Measurements from ENCODE around the gene ESAM.

Gene ESAM

GRCh38 chr11:124761301-124762104 lies 587 bp downstream of the ESAM start:
- Histone ChIP-seq H3K27me3 (ENCODE audit: insufficient read depth, poor library complexity, severe bottlenecking) (peaks cover 31% of the 10 kb centered on the region), H3K4me3 (replicated peaks; ENCODE audit: insufficient read depth, low read length) (peak overlapping the region; percentile 58), H3K27ac (replicated peaks) (no peak overlapping the region)
- DNase-seq (ENCODE audit: low read depth in 1 of 2, low spot score in 1 of 2), result no peak
- TF ChIP-seq REST (IDR thresholded peaks at IDR 0.05; ENCODE audit: insufficient replicate concordance, low read depth) (no peak), SPI1 (IDR thresholded peaks at IDR 0.05; ENCODE audit: borderline replicate concordance, low read depth) (no peak), POLR2AphosphoS5 (IDR thresholded peaks at IDR 0.05; ENCODE audit: low read depth) (no peak)

DNA sequence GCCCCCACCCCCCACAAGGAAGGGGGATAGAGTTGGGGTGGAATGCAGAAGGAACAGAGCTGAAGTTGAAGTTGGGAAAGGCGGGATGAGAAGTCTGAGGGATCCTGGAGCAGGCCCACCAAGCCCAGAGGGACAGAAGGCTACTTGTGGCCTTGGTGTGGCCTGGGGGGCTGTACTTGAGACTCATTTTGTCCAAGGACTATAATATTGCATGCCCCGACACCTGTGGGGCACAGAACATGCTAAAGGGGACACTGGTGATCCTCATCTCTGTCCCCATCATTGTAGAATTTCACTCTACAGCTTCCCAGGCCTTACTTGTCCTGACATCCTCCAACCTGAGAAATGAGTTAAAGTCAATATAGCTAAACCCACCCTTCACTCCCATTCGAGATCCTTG lies 1.3 kb downstream of the ESAM start:
- no peak overlapping the region for H3K27ac ChIP-seq (replicated peaks)
- no peak overlapping the region for H3K4me3 ChIP-seq (replicated peaks; ENCODE audit: insufficient read depth, low read length)
- TF ChIP-seq POLR2AphosphoS5 (IDR thresholded peaks at IDR 0.05; ENCODE audit: low read depth) (no peak), CTCF (IDR thresholded peaks at IDR 0.05; ENCODE audit: insufficient read depth, low read length) (no peak), GABPA (IDR thresholded peaks at IDR 0.05; ENCODE audit: low read depth) (no peak), REST (IDR thresholded peaks at IDR 0.05; ENCODE audit: insufficient replicate concordance, low read depth) (no peak), SPI1 (IDR thresholded peaks at IDR 0.05; ENCODE audit: borderline replicate concordance, low read depth) (no peak)
- peaks cover 31% of the 10 kb centered on the region for H3K27me3 ChIP-seq (ENCODE audit: insufficient read depth, poor library complexity, severe bottlenecking)
- no peak for DNase-seq (ENCODE audit: low read depth in 1 of 2, low spot score in 1 of 2)

- Histone ChIP-seq H3K27me3 (ENCODE audit: insufficient read depth, poor library complexity, severe bottlenecking) (peaks cover 31% of the 10 kb centered on the region), H3K4me3 (replicated peaks; ENCODE audit: insufficient read depth, low read length) (no peak overlapping the region), H3K27ac (replicated peaks) (no peak overlapping the region)
- TF ChIP-seq GABPA (IDR thresholded peaks at IDR 0.05; ENCODE audit: low read depth), result no peak
- no peak for TF ChIP-seq CTCF (IDR thresholded peaks at IDR 0.05; ENCODE audit: insufficient read depth, low read length)
- TF ChIP-seq SPI1 (IDR thresholded peaks at IDR 0.05; ENCODE audit: borderline replicate concordance, low read depth), result no peak
- no peak for TF ChIP-seq REST (IDR thresholded peaks at IDR 0.05; ENCODE audit: insufficient replicate concordance, low read depth)
- TF ChIP-seq POLR2AphosphoS5 (IDR thresholded peaks at IDR 0.05; ENCODE audit: low read depth), result no peak
- no peak for DNase-seq (ENCODE audit: low read depth in 1 of 2, low spot score in 1 of 2)
Observed at GRCh38 chr11:124760205-124760652, 1.9 kb downstream of the ESAM start.
